ENCODE measurements around the gene KIAA0232.

Gene KIAA0232

DNA sequence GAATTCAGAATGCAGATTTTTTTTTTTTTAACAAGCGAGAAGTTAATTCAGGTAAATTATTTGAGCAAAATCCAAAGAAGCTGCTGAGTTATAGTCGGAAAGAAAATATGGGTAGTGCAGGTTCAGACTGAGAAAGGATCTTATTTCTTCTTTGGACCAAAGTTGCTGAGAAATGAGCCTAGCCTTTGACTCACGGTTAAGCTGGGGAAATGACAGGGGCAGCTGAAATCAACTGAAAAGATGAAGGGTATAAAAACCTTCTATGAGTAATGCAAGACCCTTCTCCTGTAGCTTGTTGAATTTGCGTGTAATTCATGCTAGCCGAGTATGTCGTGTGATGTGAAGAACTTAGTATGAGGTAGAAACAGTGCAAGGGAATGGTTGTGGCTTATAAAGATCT is 63.0 kb downstream of the KIAA0232 start:
- no peaks in the 10 kb centered on the region for H3K27me3 ChIP-seq (replicated peaks; ENCODE audit: insufficient read depth, low read length)
- H3K27ac ChIP-seq (ENCODE audit: low read length), result no peak overlapping the region
- H3K9me3 ChIP-seq (replicated peaks; ENCODE audit: insufficient read depth, low read length), result no peaks in the 10 kb centered on the region
- H3K4me2 ChIP-seq (ENCODE audit: low read depth, low read length), result no peak overlapping the region
- H3F3A ChIP-seq (ENCODE audit: insufficient read depth, low read length), result no peaks in the 10 kb centered on the region
- 0 out of 2 replicates have a peak, but pooled peaks cover 7% of the 10 kb centered on the region for H3K79me2 ChIP-seq (ENCODE audit: low read length)
- no peaks in the 10 kb centered on the region for H3K36me3 ChIP-seq (replicated peaks; ENCODE audit: insufficient read depth, low read length)
- no peaks in the 10 kb centered on the region for H4K20me1 ChIP-seq (ENCODE audit: insufficient read depth, low read length)
- DNase-seq, result no peak
- no peaks in the 10 kb centered on the region for H3K9me2 ChIP-seq (replicated peaks; ENCODE audit: insufficient read depth, low read length)
- TF ChIP-seq EZH2phosphoT487 (IDR thresholded peaks at IDR 0.05; ENCODE audit: low read length) (no peak), EZH2 (optimal IDR thresholded peaks at IDR 0.05; ENCODE audit: low read depth, low read length) (no peak)
- TF ChIP-seq, protein P1, sequence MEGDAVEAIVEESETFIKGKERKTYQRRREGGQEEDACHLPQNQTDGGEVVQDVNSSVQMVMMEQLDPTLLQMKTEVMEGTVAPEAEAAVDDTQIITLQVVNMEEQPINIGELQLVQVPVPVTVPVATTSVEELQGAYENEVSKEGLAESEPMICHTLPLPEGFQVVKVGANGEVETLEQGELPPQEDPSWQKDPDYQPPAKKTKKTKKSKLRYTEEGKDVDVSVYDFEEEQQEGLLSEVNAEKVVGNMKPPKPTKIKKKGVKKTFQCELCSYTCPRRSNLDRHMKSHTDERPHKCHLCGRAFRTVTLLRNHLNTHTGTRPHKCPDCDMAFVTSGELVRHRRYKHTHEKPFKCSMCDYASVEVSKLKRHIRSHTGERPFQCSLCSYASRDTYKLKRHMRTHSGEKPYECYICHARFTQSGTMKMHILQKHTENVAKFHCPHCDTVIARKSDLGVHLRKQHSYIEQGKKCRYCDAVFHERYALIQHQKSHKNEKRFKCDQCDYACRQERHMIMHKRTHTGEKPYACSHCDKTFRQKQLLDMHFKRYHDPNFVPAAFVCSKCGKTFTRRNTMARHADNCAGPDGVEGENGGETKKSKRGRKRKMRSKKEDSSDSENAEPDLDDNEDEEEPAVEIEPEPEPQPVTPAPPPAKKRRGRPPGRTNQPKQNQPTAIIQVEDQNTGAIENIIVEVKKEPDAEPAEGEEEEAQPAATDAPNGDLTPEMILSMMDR (IDR thresholded peaks at IDR 0.05; ENCODE audit: low read length), result no peak
- H2AFZ ChIP-seq (ENCODE audit: low read length), result no peak overlapping the region
- H3K4me1 ChIP-seq (ENCODE audit: low read length), result no peaks in the 10 kb centered on the region
- H3K4me3 ChIP-seq (ENCODE audit: low read length), result no peak overlapping the region
- H3K9ac ChIP-seq (ENCODE audit: low read length), result no peak overlapping the region

DNA sequence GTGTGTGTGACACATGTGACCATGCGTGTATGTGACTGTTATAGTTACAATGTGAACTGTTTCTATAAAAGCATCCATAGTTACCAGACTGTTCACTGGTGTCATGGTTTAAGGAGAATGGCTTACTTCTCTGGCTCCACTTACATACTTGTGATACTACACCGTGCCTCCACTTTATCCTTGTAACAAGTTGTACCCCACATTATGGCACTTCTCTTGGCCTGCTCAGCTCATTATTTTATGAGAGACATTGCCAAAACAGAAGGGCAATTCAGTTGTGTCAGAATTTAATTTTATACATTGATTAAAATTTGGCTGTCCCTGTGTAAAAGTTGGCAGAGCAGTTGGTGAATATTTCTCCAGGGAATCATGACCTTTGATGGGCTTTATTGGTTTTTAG is 64.7 kb downstream of the KIAA0232 start:
- H3K27me3 ChIP-seq (replicated peaks; ENCODE audit: insufficient read depth, low read length), result no peaks in the 10 kb centered on the region
- no peak overlapping the region for H3K4me2 ChIP-seq (ENCODE audit: low read depth, low read length)
- no peak overlapping the region for H3K4me3 ChIP-seq (ENCODE audit: low read length)
- H3K9ac ChIP-seq (ENCODE audit: low read length), result no peak overlapping the region
- no peaks in the 10 kb centered on the region for H3K9me2 ChIP-seq (replicated peaks; ENCODE audit: insufficient read depth, low read length)
- no peaks in the 10 kb centered on the region for H3K4me1 ChIP-seq (ENCODE audit: low read length)
- H3K79me2 ChIP-seq (ENCODE audit: low read length), result 0 out of 2 replicates have a peak, but pooled peaks cover 7% of the 10 kb centered on the region
- DNase-seq, result no peak
- no peaks in the 10 kb centered on the region for H3F3A ChIP-seq (ENCODE audit: insufficient read depth, low read length)
- H3K9me3 ChIP-seq (replicated peaks; ENCODE audit: insufficient read depth, low read length), result no peaks in the 10 kb centered on the region
- no peaks in the 10 kb centered on the region for H4K20me1 ChIP-seq (ENCODE audit: insufficient read depth, low read length)
- TF ChIP-seq, protein P1 (IDR thresholded peaks at IDR 0.05; ENCODE audit: low read length), result no peak
- no peak for TF ChIP-seq EZH2phosphoT487 (IDR thresholded peaks at IDR 0.05; ENCODE audit: low read length)
- no peak for TF ChIP-seq EZH2 (optimal IDR thresholded peaks at IDR 0.05; ENCODE audit: low read depth, low read length)
- no peak overlapping the region for H3K27ac ChIP-seq (ENCODE audit: low read length)
- no peak overlapping the region for H2AFZ ChIP-seq (ENCODE audit: low read length)
- no peaks in the 10 kb centered on the region for H3K36me3 ChIP-seq (replicated peaks; ENCODE audit: insufficient read depth, low read length)

DNA sequence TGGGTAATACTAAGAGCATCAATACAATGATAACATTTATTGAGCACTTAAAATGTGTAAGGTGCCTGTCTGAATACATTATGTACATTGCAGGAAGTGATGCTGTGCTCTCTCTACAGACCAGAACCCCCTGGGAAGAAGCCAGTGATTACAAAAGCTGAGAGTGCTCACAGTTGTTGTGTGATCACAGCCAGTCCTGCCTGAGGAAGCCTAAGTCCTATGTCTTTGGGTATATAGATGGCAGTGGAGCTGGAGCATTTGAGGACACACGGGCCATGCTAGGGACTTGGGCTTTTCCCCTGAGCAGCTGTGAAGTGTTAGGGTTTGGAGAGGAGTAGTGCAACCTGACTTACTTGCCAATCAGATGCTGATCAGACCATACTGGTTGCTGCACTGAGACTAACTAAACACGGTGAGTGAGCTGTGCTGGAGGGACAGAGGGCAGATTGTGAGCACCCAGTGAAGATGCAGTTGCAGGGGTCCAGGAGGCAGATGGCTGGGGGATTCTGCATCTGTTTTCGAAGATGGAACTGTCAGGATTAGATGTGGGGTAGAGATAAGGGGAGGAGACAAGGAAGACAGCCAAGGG is 66.3 kb downstream of the KIAA0232 start:
- no peak for DNase-seq
- Histone ChIP-seq H3K4me1 (ENCODE audit: low read length) (no peaks in the 10 kb centered on the region), H3K9ac (ENCODE audit: low read length) (no peak overlapping the region), H3K9me3 (replicated peaks; ENCODE audit: insufficient read depth, low read length) (no peaks in the 10 kb centered on the region), H3K9me2 (replicated peaks; ENCODE audit: insufficient read depth, low read length) (no peaks in the 10 kb centered on the region), H3K36me3 (replicated peaks; ENCODE audit: insufficient read depth, low read length) (no peaks in the 10 kb centered on the region), H3K27ac (ENCODE audit: low read length) (no peak overlapping the region), H2AFZ (ENCODE audit: low read length) (no peak overlapping the region), H3F3A (ENCODE audit: insufficient read depth, low read length) (no peaks in the 10 kb centered on the region), H4K20me1 (ENCODE audit: insufficient read depth, low read length) (no peaks in the 10 kb centered on the region), H3K27me3 (replicated peaks; ENCODE audit: insufficient read depth, low read length) (no peaks in the 10 kb centered on the region), H3K4me2 (ENCODE audit: low read depth, low read length) (no peak overlapping the region), H3K4me3 (ENCODE audit: low read length) (no peak overlapping the region), H3K79me2 (ENCODE audit: low read length) (0 out of 2 replicates have a peak, but pooled peaks cover 7% of the 10 kb centered on the region)
- TF ChIP-seq EZH2phosphoT487 (IDR thresholded peaks at IDR 0.05; ENCODE audit: low read length) (no peak), EZH2 (optimal IDR thresholded peaks at IDR 0.05; ENCODE audit: low read depth, low read length) (no peak)
- TF ChIP-seq, protein P1 (IDR thresholded peaks at IDR 0.05; ENCODE audit: low read length), result no peak
